Ectodermal cell (in vitro differentiated cells): ENCODE data around the gene C19orf47.

Experiments
- H3K27ac ChIP-seq: 2 replicates; pipeline ENCODE4 v1.7.0; 2013; ENCODE audit warnings: mild to moderate bottlenecking, low read depth, low read length; ENCODE audit not compliant: insufficient read depth, poor library complexity, severe bottlenecking
- H3K27me3 ChIP-seq: 2 replicates; pipeline ENCODE4 v1.7.0; 2013; ENCODE audit warnings: mild to moderate bottlenecking, low read length; ENCODE audit not compliant: insufficient read depth, control insufficient read depth, poor library complexity, severe bottlenecking
- H3K36me3 ChIP-seq: one replicate; pipeline ENCODE4 v1.7.0; 2013; ENCODE audit warnings: low read length; ENCODE audit not compliant: control insufficient read depth, insufficient read depth
- H3K4me1 ChIP-seq: one replicate; pipeline ENCODE4 v1.7.0; 2013; ENCODE audit warnings: low read length; ENCODE audit not compliant: control insufficient read depth, insufficient read depth
- H3K4me3 ChIP-seq: 2 replicates; pipeline ENCODE4 v1.7.0; 2013; ENCODE audit warnings: low read depth, low read length, control low read depth; ENCODE audit not compliant: insufficient read depth
- H3K9me3 ChIP-seq: 2 replicates; pipeline ENCODE4 v1.7.0; 2013; ENCODE audit warnings: mild to moderate bottlenecking, low read length, moderate library complexity; ENCODE audit not compliant: control insufficient read depth
- WGBS, 2 experiments: methylation state at CpG; one replicate each; pipeline ENCODE4 v1.1.7; 2013; ENCODE audit warnings: missing lambda C conversion rate in 2 of 2; 5-methylcytosine and 5-hydroxymethylcytosine counted together

Gene C19orf47

GRCh38 chr19:40320558-40320935 is 27.6 kb downstream of the C19orf47 start:
- Histone ChIP-seq H3K27ac (no peak overlapping the region), H3K9me3 (no peaks in the 10 kb centered on the region), H3K4me1 (no peaks in the 10 kb centered on the region), H3K27me3 (no peaks in the 10 kb centered on the region), H3K36me3 (peaks cover 22% of the 10 kb centered on the region), H3K4me3 (no peak overlapping the region)
- 95 to 96% methylated on average over 7 of the region's 7 CpGs for WGBS, 2 experiments

GRCh38 chr19:40317338-40317737 is 30.9 kb downstream of the C19orf47 start:
- Histone ChIP-seq H3K4me1 (no peaks in the 10 kb centered on the region), H3K36me3 (peaks cover 11% of the 10 kb centered on the region), H3K9me3 (no peaks in the 10 kb centered on the region), H3K27me3 (no peaks in the 10 kb centered on the region), H3K27ac (no peak overlapping the region), H3K4me3 (no peak overlapping the region)
- 91 to 96% methylated on average over 7 of the region's 7 CpGs for WGBS, 2 experiments

DNA sequence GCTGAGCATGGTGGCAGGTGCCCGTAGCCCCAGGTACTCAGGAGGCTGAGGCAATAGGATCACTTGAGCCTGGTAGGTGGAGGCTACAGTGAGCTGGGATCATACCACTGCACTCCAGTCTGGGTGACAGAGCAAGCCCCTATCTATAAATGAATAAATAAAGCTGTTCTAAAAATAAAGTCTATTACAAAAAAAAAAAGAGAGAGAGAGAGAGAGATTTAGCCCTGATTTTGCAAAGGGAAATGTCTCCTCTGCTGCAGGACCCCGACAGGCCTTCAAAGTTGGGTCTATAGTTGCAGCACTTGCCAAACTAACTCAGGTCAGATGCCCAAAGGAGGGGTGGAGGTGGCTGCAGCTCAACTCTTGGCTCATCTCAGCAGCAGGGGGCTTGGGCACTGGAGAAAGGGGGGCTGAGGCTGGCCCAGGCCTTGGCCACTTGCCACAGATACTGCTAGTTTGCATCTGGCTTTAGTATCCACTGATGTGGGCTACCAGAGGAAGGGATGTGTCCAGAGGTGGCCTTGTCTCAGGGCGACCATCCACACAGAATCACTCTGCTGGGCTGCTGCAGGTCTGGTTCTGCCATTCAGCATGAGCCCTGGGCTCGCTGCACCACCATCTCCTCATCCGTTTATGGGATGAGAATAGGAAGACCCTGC is 32.3 kb downstream of the C19orf47 start:
- H3K9me3 ChIP-seq, result no peaks in the 10 kb centered on the region
- no peak overlapping the region for H3K27ac ChIP-seq
- no peaks in the 10 kb centered on the region for H3K4me1 ChIP-seq
- H3K4me3 ChIP-seq, result no peak overlapping the region
- H3K36me3 ChIP-seq, result no peaks in the 10 kb centered on the region
- WGBS, 2 experiments, result 93% methylated on average over 5 of the region's 5 CpGs
- H3K27me3 ChIP-seq, result no peaks in the 10 kb centered on the region

DNA sequence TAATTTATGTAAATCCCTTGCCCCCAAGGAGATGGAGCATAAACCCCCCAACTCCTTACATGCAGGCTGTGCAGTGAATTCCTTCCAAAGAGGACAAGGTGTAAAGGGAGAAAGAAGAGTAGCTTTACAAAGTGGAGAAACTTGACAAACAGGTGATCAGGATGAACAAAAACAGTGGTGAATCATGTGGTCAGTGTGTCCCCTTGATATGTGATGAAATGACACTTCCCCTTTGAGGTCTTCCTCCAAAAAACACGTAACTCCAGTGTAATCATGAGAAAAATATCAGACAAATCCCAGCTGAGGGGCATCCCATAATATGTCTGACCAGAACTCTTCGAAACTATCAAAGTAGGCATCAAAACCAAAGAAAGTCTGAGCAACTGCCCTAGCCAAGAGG is 33.5 kb downstream of the C19orf47 start:
- 87 to 94% methylated on average over 2 of the region's 2 CpGs for WGBS, 2 experiments
- Histone ChIP-seq H3K27me3 (no peaks in the 10 kb centered on the region), H3K27ac (no peak overlapping the region), H3K9me3 (no peaks in the 10 kb centered on the region), H3K36me3 (no peaks in the 10 kb centered on the region), H3K4me3 (no peak overlapping the region), H3K4me1 (no peaks in the 10 kb centered on the region)

- Histone ChIP-seq H3K27ac (no peak overlapping the region), H3K4me1 (no peaks in the 10 kb centered on the region), H3K36me3 (no peaks in the 10 kb centered on the region), H3K27me3 (no peaks in the 10 kb centered on the region), H3K4me3 (no peak overlapping the region), H3K9me3 (no peaks in the 10 kb centered on the region)
- 92 to 93% methylated on average over 9 of the region's 9 CpGs for WGBS, 2 experiments
Observed at GRCh38 chr19:40313229-40313983, 34.8 kb downstream of the C19orf47 start.

DNA sequence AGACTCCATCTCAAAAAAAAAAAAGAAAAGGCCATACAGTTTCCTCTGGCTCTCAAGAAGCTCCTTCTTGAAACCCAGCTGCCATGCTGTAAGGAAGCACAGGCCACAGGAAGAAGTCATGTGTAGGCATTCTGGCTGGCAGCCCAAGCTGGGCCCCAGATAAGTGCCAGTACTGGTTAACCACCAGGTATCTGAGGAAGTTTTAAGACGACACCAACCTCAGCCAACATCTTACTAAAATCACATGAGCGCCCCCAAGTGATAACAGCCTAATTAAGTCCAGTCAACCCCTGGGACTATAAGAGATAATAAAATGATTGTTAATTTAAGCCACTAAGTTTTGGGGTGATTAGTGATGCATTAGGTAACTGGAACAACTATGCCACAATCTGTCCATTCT is 35.7 kb downstream of the C19orf47 start:
- WGBS, 2 experiments, result 69 to 72% methylated on average over 2 of the region's 2 CpGs
- no peaks in the 10 kb centered on the region for H3K27me3 ChIP-seq
- H3K36me3 ChIP-seq, result no peaks in the 10 kb centered on the region
- no peak overlapping the region for H3K4me3 ChIP-seq
- no peak overlapping the region for H3K27ac ChIP-seq
- no peaks in the 10 kb centered on the region for H3K9me3 ChIP-seq
- H3K4me1 ChIP-seq, result no peaks in the 10 kb centered on the region

- Histone ChIP-seq H3K27me3 (no peaks in the 10 kb centered on the region), H3K9me3 (no peaks in the 10 kb centered on the region), H3K36me3 (no peaks in the 10 kb centered on the region), H3K27ac (no peak overlapping the region), H3K4me3 (no peak overlapping the region), H3K4me1 (no peaks in the 10 kb centered on the region)
- WGBS, 2 experiments, result 90 to 100% methylated on average over 1 of the region's 1 CpG
Observed at GRCh38 chr19:40309666-40310065, 38.5 kb downstream of the C19orf47 start.

DNA sequence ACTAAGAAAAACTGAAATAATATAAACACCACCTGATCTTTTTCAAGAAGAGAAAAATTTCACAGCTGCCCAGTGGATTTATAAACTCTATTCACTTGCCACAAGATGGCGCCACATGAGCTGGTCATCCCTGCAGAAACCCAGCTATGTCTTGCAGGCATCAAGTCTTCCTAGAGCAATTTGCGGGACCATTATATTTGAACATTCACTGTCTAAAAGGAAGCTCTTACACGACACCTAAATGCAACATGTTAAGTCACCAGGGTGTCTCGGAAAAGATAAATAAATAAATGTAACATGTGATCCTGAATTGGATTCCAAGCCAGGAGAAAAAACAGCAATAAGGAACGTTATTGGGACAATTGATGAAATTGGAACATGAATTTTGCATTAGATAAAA is 42.8 kb downstream of the C19orf47 start:
- Histone ChIP-seq H3K36me3 (no peaks in the 10 kb centered on the region), H3K4me1 (no peaks in the 10 kb centered on the region), H3K27ac (no peak overlapping the region), H3K9me3 (no peaks in the 10 kb centered on the region), H3K4me3 (no peak overlapping the region), H3K27me3 (no peaks in the 10 kb centered on the region)
- 32 to 33% methylated on average over 5 of the region's 5 CpGs for WGBS, 2 experiments

- WGBS, 2 experiments, result 64 to 80% methylated on average over 4 of the region's 4 CpGs
- Histone ChIP-seq H3K4me3 (no peak overlapping the region), H3K36me3 (no peaks in the 10 kb centered on the region), H3K27ac (no peak overlapping the region), H3K9me3 (no peaks in the 10 kb centered on the region), H3K27me3 (no peaks in the 10 kb centered on the region), H3K4me1 (no peaks in the 10 kb centered on the region)
Observed at GRCh38 chr19:40304306-40304705, 43.9 kb downstream of the C19orf47 start.

DNA sequence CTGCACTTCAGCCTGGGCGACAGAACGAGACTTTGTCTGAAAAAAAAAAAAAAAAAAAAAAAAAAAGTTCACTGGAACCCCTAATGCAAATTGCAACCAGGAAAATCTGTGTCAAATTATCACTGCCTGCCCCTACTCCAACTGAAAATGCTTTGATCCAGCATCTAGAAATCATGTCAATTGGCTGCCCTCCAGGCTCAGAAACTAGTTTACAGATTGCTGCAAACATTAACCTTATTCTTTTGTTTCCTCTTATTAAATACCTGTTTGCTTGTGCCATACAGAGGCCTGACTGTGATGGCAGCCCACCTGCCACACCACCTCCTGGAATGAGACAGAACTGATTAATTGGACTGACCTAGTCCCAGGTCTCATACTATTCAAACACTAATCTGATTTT is 44.4 kb downstream of the C19orf47 start:
- Histone ChIP-seq H3K36me3 (no peaks in the 10 kb centered on the region), H3K9me3 (no peaks in the 10 kb centered on the region), H3K4me1 (no peaks in the 10 kb centered on the region), H3K27ac (no peak overlapping the region), H3K4me3 (no peak overlapping the region), H3K27me3 (no peaks in the 10 kb centered on the region)
- 91 to 96% methylated on average over 2 of the region's 2 CpGs for WGBS, 2 experiments
